H4 (cell line): Measurements from ENCODE around the gene TBCD. TPM values are rescaled to one million over a fixed set of nuclear protein-coding genes. Genes with fewer than 3 reads are reported as not detected.

Source experiments
- DNase-seq: peaks from one replicate; pipeline ENCODE4 v3.0.0-alpha.2; 2015; ENCODE audit warnings: low spot score
- total RNA-seq: library from RNA; depleted of rRNA; stranded (reverse); fragments of >200 nt; shearing (Covaris generic); gene quantifications from 2 replicates; pipeline ENCODE4 v1.2.3, GENCODE V29; 2014

The TBCD gene
- total RNA-seq, 1 experiment from 2014 or later, result 17.6 TPM

GRCh38 chr17:82925336-82925735 lies 173.5 kb downstream of the TBCD start:
- DNase-seq, result no peak

- no peak for DNase-seq
Observed at GRCh38 chr17:82926081-82926480, 174.2 kb downstream of the TBCD start.

- DNase-seq, result no peak
Observed at GRCh38 chr17:82926716-82927115, 174.9 kb downstream of the TBCD start.

GRCh38 chr17:82927311-82927660 lies 175.4 kb downstream of the TBCD start:
- no peak for DNase-seq

- no peak for DNase-seq
Observed at GRCh38 chr17:82927661-82928601, 176.1 kb downstream of the TBCD start.

- no peak for DNase-seq
Observed at GRCh38 chr17:82929011-82929622, 177.3 kb downstream of the TBCD start.

GRCh38 chr17:82929676-82930042 lies 177.8 kb downstream of the TBCD start:
- DNase-seq, result no peak

GRCh38 chr17:82930043-82930923 lies 178.4 kb downstream of the TBCD start:
- DNase-seq, result no peak

- no peak for DNase-seq
Observed at GRCh38 chr17:82930924-82931698, 179.2 kb downstream of the TBCD start.

GRCh38 chr17:82931699-82932517 lies 180.0 kb downstream of the TBCD start:
- DNase-seq, result peak; percentile 50

- no peak for DNase-seq
Observed at GRCh38 chr17:82932518-82933310, 180.8 kb downstream of the TBCD start.

GRCh38 chr17:82933911-82934310 lies 182.0 kb downstream of the TBCD start:
- no peak for DNase-seq

- no peak for DNase-seq
Observed at GRCh38 chr17:82935966-82936767, 184.3 kb downstream of the TBCD start.

GRCh38 chr17:82936768-82937171 lies 184.9 kb downstream of the TBCD start:
- DNase-seq, result no peak

GRCh38 chr17:82937411-82938371 lies 185.8 kb downstream of the TBCD start:
- DNase-seq, result no peak

- no peak for DNase-seq
Observed at GRCh38 chr17:82938486-82938872, 186.6 kb downstream of the TBCD start.

- no peak for DNase-seq
Observed at GRCh38 chr17:82938873-82939620, 187.2 kb downstream of the TBCD start.
